Right lobe of liver (tissue), 4 donors: ENCODE results near the gene C13orf46.

Source experiments
- CTCF ChIP-seq, 4 donors: fragments of 200-600 bp in 3 of 4; fragments of 450-650 bp in 1 of 4; IDR thresholded peaks; one replicate each; pipeline versions ENCODE4 v1.5.1 to v1.8.0; 2016 to 2022; ENCODE audit warnings: antibody characterized with exemption in 4 of 4, mild to moderate bottlenecking in 2 of 4
- POLR2A ChIP-seq: fragments of 450-650 bp; IDR thresholded peaks from one replicate; pipeline ENCODE4 v1.6.1; 2017; ENCODE audit warnings: antibody characterized with exemption, mild to moderate bottlenecking
- donor health status: DM: no; HTN: no; CAD: no.
- donor health status: DM: no; HTN: no; CAD: no.
- donor health status: DM: no; HTN: yes; CAD: no.

- TF ChIP-seq CTCF (IDR thresholded peaks at IDR 0.05) = no peak
- TF ChIP-seq POLR2A = no peak
Measured at GRCh38 chr13:113969311-113969972, 4.4 kb downstream of the C13orf46 start.
